ENCODE data around the gene CELSR1. TPM values are rescaled to one million over a fixed set of nuclear protein-coding genes. Genes with fewer than 3 reads are reported as not detected.

The CELSR1 gene
- total and polyA plus RNA-seq, 2 of the 13 experiments (the other 11 are each of a cell fraction or from before 2014, with no cell fraction given) = 0.78 to 1.8 TPM

- no peak for TF ChIP-seq ZNF597 (CRISPR knock-in tag; IDR thresholded peaks at IDR 0.05)
- TF ChIP-seq, protein P1, sequence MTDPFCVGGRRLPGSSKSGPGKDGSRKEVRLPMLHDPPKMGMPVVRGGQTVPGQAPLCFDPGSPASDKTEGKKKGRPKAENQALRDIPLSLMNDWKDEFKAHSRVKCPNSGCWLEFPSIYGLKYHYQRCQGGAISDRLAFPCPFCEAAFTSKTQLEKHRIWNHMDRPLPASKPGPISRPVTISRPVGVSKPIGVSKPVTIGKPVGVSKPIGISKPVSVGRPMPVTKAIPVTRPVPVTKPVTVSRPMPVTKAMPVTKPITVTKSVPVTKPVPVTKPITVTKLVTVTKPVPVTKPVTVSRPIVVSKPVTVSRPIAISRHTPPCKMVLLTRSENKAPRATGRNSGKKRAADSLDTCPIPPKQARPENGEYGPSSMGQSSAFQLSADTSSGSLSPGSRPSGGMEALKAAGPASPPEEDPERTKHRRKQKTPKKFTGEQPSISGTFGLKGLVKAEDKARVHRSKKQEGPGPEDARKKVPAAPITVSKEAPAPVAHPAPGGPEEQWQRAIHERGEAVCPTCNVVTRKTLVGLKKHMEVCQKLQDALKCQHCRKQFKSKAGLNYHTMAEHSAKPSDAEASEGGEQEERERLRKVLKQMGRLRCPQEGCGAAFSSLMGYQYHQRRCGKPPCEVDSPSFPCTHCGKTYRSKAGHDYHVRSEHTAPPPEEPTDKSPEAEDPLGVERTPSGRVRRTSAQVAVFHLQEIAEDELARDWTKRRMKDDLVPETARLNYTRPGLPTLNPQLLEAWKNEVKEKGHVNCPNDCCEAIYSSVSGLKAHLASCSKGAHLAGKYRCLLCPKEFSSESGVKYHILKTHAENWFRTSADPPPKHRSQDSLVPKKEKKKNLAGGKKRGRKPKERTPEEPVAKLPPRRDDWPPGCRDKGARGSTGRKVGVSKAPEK (CRISPR knock-in tag; IDR thresholded peaks at IDR 0.05; ENCODE audit: borderline replicate concordance) = no peak
- no peak for TF ChIP-seq RORA (CRISPR knock-in tag; IDR thresholded peaks at IDR 0.05)
- TF ChIP-seq ZNF451 (CRISPR knock-in tag; IDR thresholded peaks at IDR 0.05) = 0 out of 2 replicates have a peak, but pooled peaks have one; percentile 50
- TF ChIP-seq LCORL (IDR thresholded peaks at IDR 0.05) = no peak
- 0 out of 2 replicates have a peak, but pooled peaks have one; percentile 53 for TF ChIP-seq LCORL (CRISPR knock-in tag; IDR thresholded peaks at IDR 0.05)
- TF ChIP-seq, protein P2, sequence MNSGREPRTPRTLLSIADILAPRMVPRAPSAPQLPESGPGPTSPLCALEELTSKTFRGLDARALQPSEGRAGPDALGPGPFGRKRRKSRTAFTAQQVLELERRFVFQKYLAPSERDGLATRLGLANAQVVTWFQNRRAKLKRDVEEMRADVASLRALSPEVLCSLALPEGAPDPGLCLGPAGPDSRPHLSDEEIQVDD (CRISPR knock-in tag; IDR thresholded peaks at IDR 0.05; ENCODE audit: borderline replicate concordance) = no peak
- TF ChIP-seq MED13 (CRISPR knock-in tag; IDR thresholded peaks at IDR 0.05) = no peak
- TF ChIP-seq, protein P3, sequence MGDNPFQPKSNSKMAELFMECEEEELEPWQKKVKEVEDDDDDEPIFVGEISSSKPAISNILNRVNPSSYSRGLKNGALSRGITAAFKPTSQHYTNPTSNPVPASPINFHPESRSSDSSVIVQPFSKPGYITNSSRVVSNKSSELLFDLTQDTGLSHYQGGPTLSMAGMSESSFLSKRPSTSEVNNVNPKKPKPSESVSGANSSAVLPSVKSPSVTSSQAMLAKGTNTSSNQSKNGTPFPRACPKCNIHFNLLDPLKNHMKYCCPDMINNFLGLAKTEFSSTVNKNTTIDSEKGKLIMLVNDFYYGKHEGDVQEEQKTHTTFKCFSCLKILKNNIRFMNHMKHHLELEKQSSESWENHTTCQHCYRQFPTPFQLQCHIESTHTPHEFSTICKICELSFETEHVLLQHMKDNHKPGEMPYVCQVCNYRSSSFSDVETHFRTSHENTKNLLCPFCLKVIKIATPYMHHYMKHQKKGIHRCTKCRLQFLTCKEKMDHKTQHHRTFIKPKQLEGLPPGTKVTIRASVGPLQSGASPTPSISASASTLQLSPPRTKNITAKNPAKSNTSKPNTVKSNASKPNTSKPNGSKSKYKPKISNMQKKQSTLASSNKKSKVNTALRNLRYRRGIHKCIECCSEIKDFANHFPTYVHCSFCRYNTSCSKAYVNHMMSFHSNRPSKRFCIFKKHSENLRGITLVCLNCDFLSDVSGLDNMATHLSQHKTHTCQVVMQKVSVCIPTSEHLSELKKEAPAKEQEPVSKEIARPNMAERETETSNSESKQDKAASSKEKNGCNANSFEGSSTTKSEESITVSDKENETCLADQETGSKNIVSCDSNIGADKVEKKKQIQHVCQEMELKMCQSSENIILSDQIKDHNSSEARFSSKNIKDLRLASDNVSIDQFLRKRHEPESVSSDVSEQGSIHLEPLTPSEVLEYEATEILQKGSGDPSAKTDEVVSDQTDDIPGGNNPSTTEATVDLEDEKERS (CRISPR knock-in tag; IDR thresholded peaks at IDR 0.05) = no peak
- no peak for TF ChIP-seq FOXJ3 (CRISPR knock-in tag; IDR thresholded peaks at IDR 0.05; ENCODE audit: borderline replicate concordance)
- TF ChIP-seq ZFP36L2 (CRISPR knock-in tag; IDR thresholded peaks at IDR 0.05) = no peak
- TF ChIP-seq GATAD2A (CRISPR knock-in tag; IDR thresholded peaks at IDR 0.05) = peak; percentile 54
- no peak for TF ChIP-seq HOXA7 (CRISPR knock-in tag; IDR thresholded peaks at IDR 0.05)
- TF ChIP-seq MXI1 (IDR thresholded peaks at IDR 0.05; ENCODE audit: borderline replicate concordance, low read depth, low read length) = 0 out of 3 replicates have a peak, but pooled peaks have one; percentile 17
- peak; percentile 47; the same call in 1 of the 2 replicates for TF ChIP-seq ZFX (CRISPR knock-in tag; IDR thresholded peaks at IDR 0.05; ENCODE audit: low read depth)
- no peak for TF ChIP-seq ZNF883 (CRISPR knock-in tag; IDR thresholded peaks at IDR 0.05; ENCODE audit: not compliant biosample characterization)
- no peak for TF ChIP-seq SKI (IDR thresholded peaks at IDR 0.05; ENCODE audit: partially characterized antibody)
- no peak for TF ChIP-seq RAD51 (IDR thresholded peaks at IDR 0.05; ENCODE audit: borderline replicate concordance)
- TF ChIP-seq ZNF709 (CRISPR knock-in tag; IDR thresholded peaks at IDR 0.05) = no peak
- TF ChIP-seq ZNF335 (CRISPR knock-in tag; IDR thresholded peaks at IDR 0.05) = no peak
- TF ChIP-seq POLR2A (IDR thresholded peaks at IDR 0.05; ENCODE audit: insufficient read depth in 1 of 2, low read depth in 2 of 2, low read length in 2 of 2) = no peak
- no peak for TF ChIP-seq ZNF761 (CRISPR knock-in tag; conservative IDR thresholded peaks at IDR 0.05)
Observed at GRCh38 chr22:46542011-46542985, 4.9 kb upstream of the CELSR1 start (continued).
